OCI-LY7 (cell line): ENCODE results near the gene NENF.

ENCODE experiments used
- CTCF ChIP-seq: fragments of 200-600 bp; sonication (generic); conservative IDR thresholded peaks from 2 replicates; pipeline ENCODE4 v1.5.1; 2014; ENCODE audit warnings: mild to moderate bottlenecking, antibody characterized with exemption, low read length, moderate library complexity, mixed read lengths
- EZH2phosphoT487 ChIP-seq: fragments of 200-600 bp; sonication (generic); IDR thresholded peaks from 2 replicates; pipeline ENCODE4 v1.6.1; 2018; ENCODE audit warnings: low read depth, borderline replicate concordance, mild to moderate bottlenecking, mixed run types, antibody characterized with exemption, low read length, moderate library complexity, mixed read lengths

GRCh38 chr1:212432661-212433576, at the start of gene NENF:
- TF ChIP-seq CTCF (no peak), EZH2phosphoT487 (no peak)
